ENCODE measurements around the gene UBE2J2. TPM values are rescaled to one million over a fixed set of nuclear protein-coding genes. Genes with fewer than 3 reads are reported as not detected.
A peak's percentile ranks its signal among the peaks of the same experiment; 100 is the strongest.

The UBE2J2 gene
- total and polyA plus RNA-seq, 8 donors = 14.0 to 252 (median 46.5) TPM

DNA sequence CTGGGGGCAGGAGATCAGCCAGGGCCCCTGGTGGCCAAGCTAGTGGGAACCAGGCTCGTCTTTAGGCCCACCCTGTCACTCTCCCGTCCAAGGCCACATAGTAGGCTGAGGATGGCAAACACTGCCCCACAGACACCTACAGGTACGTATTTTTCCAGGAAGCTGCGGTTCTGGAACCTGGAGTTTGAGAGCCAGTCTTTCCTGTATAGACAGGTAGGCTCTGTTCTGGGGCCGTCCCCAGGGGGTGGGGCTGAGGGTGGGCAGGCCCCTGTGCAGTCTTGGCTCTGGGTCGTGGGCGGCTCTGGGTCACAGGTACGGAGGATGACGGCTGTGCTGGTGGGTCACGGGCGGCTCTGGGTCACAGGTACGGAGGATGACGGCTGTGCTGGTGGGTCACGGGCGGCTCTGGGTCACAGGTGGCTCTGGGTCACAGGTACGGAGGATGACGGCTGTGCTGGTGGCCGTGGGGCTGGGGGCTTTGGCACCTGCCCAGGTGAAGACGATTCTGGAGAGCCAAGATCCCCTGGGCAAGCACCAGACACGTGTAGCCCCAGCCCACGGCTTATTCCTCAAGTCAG is 36.9 kb upstream of the UBE2J2 start:
- no peak for DNase-seq
- no peak overlapping the region for H3K4me3 ChIP-seq
- H3K36me3 ChIP-seq = peaks cover 34 to 56% (median 54%) of the 10 kb centered on the region in 4 donors
- peak overlapping the region in 1 of 5 donors; percentile 96 for H3K27ac ChIP-seq
- intact Hi-C loops (cut with DNase I; ENCODE audit: low total_unique reads) = no loop called here
- 69 to 78% (median 74%) methylated on average over 20 to 21 of the region's 21 CpGs for WGBS, 5 donors
- peaks cover 26 to 47% (median 39%) of the 10 kb centered on the region in 4 donors for H3K4me1 ChIP-seq
- no peaks in the 10 kb centered on the region for H3K9me3 ChIP-seq
- H3K27me3 ChIP-seq = no peaks in the 10 kb centered on the region
- TF ChIP-seq POLR2AphosphoS5 (IDR thresholded peaks at IDR 0.05) = no peak
- TF ChIP-seq, protein P1, sequence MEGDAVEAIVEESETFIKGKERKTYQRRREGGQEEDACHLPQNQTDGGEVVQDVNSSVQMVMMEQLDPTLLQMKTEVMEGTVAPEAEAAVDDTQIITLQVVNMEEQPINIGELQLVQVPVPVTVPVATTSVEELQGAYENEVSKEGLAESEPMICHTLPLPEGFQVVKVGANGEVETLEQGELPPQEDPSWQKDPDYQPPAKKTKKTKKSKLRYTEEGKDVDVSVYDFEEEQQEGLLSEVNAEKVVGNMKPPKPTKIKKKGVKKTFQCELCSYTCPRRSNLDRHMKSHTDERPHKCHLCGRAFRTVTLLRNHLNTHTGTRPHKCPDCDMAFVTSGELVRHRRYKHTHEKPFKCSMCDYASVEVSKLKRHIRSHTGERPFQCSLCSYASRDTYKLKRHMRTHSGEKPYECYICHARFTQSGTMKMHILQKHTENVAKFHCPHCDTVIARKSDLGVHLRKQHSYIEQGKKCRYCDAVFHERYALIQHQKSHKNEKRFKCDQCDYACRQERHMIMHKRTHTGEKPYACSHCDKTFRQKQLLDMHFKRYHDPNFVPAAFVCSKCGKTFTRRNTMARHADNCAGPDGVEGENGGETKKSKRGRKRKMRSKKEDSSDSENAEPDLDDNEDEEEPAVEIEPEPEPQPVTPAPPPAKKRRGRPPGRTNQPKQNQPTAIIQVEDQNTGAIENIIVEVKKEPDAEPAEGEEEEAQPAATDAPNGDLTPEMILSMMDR (IDR thresholded peaks at IDR 0.05) = no peak
- TF ChIP-seq EP300 (IDR thresholded peaks at IDR 0.05) = no peak
- no peak for TF ChIP-seq POLR2A (IDR thresholded peaks at IDR 0.05)

DNA sequence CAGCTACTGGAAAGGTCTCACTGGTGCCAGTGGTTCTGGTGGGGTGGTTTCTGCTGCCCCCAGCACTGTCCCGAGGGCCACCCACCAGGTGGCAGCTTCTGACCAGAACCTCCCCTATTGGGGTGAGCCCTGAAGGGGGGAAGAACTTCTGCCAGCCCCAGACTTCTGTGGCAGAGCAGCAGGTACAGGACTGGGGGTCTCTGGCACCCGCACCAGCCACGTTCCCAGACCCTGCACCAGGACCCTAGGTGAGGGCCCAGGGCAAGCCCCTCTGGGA is 36.4 kb upstream of the UBE2J2 start:
- TF ChIP-seq, protein P1 (IDR thresholded peaks at IDR 0.05) = no peak
- no peak for TF ChIP-seq POLR2AphosphoS5 (IDR thresholded peaks at IDR 0.05)
- no peak for TF ChIP-seq EP300 (IDR thresholded peaks at IDR 0.05)
- no peak for TF ChIP-seq POLR2A (IDR thresholded peaks at IDR 0.05)
- no peaks in the 10 kb centered on the region for H3K27me3 ChIP-seq
- intact Hi-C loops (cut with DNase I; ENCODE audit: low total_unique reads) = no loop called here
- peak overlapping the region in 2 of 4 donors; percentile 88 to 90 for H3K4me3 ChIP-seq
- H3K27ac ChIP-seq = peak overlapping the region in 4 of 5 donors; percentile 93 to 99 (median 96)
- H3K9me3 ChIP-seq = no peaks in the 10 kb centered on the region
- 51 to 82% (median 74%) methylated on average over 3 of the region's 3 CpGs for WGBS, 5 donors
- DNase-seq = no peak
- H3K4me1 ChIP-seq = peaks cover 31 to 49% (median 42%) of the 10 kb centered on the region in 4 donors
- H3K36me3 ChIP-seq = peaks cover 32 to 52% (median 51%) of the 10 kb centered on the region in 4 donors

DNA sequence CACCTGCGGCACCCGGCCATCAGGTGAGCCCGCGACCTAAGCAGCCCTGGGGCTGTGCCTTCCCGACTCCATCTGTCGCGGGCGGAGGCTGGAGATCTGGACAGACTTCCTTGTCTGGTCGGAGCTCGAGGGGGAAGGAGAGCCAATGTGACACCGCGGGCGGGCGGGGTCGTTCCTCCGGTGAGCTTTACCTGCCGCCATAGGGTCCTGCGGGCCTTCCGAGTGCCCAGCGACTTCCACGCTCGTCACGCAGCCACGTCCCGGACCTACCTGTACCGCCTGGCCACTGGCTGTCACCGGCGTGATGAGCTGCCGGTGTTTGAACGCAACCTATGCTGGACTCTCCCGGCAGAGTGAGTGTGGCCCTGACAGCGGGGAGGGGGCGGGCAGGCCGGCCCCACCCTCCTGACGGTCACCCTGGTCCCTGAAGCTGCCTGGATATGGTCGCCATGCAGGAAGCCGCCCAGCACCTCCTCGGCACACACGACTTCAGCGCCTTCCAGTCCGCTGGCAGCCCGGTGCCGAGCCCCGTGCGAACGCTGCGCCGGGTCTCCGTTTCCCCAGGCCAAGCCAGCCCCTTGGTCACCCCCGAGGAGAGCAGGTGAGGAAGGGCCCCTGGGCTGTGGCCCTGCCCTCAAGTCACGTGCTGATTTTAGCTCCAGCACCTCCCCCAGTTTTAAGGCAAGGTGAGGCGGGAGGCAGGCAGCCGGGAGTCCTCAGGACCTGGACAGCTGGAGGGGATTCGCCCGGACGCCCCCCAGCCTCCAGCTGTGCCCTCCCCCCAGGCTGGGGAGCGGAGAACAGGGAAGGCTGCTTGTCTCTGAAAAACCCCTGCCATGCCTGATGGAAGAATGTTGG is 35.8 kb upstream of the UBE2J2 start:
- peak overlapping the region; percentile 88 to 91 (median 90) for H3K4me3 ChIP-seq
- DNase-seq = peak in 1 of 2 donors; percentile 68
- peak overlapping the region; percentile 93 to 99 (median 96) for H3K27ac ChIP-seq
- TF ChIP-seq POLR2AphosphoS5 (IDR thresholded peaks at IDR 0.05) (peak in 1 of 3 donors; percentile 6), EP300 (IDR thresholded peaks at IDR 0.05) (no peak)
- intact Hi-C loops (cut with DNase I; ENCODE audit: low total_unique reads) = no loop called here
- H3K9me3 ChIP-seq = no peaks in the 10 kb centered on the region
- peaks cover 26 to 47% (median 46%) of the 10 kb centered on the region in 4 donors for H3K36me3 ChIP-seq
- no peaks in the 10 kb centered on the region for H3K27me3 ChIP-seq
- H3K4me1 ChIP-seq = peaks cover 37 to 53% (median 47%) of the 10 kb centered on the region in 4 donors
- WGBS, 5 donors = 6 to 33% (median 18%) methylated on average over 35 to 57 of the region's 57 CpGs

DNA sequence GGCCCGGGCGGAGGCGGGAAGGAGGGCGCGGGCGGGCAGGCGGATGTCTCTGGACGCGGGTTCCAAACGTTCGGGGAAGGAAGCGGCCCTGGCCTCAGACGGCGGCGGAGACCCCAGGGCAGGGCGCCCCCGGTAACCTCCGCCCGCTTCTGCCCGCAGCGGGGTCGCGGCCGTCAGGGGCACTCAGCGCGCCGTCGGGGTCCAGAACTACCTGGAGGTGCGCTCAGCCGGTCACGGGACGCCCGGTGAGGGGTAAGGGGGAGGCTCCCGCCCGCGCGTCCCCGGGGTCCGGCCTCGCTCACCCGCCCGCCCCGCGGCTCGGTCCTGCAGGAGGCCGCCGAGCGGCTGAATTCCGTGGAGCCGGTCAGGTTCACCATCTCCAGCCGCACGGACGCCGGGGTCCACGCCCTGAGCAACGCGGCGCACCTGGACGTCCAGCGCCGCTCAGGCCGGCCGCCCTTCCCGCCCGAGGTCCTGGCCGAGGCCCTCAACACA is 35.1 kb upstream of the UBE2J2 start:
- Histone ChIP-seq H3K4me3 (peak overlapping the region; percentile 88 to 91 (median 90)), H3K27me3 (no peaks in the 10 kb centered on the region), H3K9me3 (no peaks in the 10 kb centered on the region), H3K27ac (peak overlapping the region; percentile 93 to 99 (median 96)), H3K4me1 (peaks cover 44 to 60% (median 54%) of the 10 kb centered on the region in 4 donors), H3K36me3 (peaks cover 19 to 40% (median 39%) of the 10 kb centered on the region in 4 donors)
- intact Hi-C loops (cut with DNase I; ENCODE audit: low total_unique reads) = no loop called here
- no peak for DNase-seq
- TF ChIP-seq, protein P1 (IDR thresholded peaks at IDR 0.05) = no peak
- TF ChIP-seq POLR2A (IDR thresholded peaks at IDR 0.05) (no peak), POLR2AphosphoS5 (IDR thresholded peaks at IDR 0.05) (no peak), EP300 (IDR thresholded peaks at IDR 0.05) (no peak)
- 0% methylated on average over 2 to 66 of the region's 66 CpGs for WGBS, 5 donors

All from stomach (tissue), 9 donors.